Measurements from ENCODE around the gene KANSL1. TPM values are rescaled to one million over a fixed set of nuclear protein-coding genes. Genes with fewer than 3 reads are reported as not detected.

Gene KANSL1
- total RNA-seq, 1 donor from 2014 or later, result 136 TPM

DNA sequence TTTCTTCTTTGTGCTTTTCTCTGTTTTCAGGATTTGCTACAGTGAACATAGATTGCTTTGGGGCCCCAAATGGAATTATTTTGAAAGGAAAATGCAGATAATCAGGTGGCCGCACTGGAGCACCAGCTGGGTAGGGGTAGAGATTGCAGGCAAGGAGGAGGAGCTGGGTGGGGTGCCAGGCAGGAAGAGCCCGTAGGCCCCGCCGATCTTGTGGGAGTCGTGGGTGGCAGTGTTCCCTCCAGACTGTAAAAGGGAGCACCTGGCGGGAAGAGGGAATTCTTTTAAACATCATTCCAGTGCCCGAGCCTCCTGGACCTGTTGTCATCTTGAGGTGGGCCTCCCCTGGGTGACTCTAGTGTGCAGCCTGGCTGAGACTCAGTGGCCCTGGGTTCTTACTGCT is 192.9 kb downstream of the KANSL1 start:
- no peak overlapping the region for H3K27ac ChIP-seq
- H3K27me3 Mint-ChIP-seq (ENCODE audit: insufficient read depth, low read depth), result peaks cover 13% of the 10 kb centered on the region
- DNase-seq (ENCODE audit: low spot score), result no peak

DNA sequence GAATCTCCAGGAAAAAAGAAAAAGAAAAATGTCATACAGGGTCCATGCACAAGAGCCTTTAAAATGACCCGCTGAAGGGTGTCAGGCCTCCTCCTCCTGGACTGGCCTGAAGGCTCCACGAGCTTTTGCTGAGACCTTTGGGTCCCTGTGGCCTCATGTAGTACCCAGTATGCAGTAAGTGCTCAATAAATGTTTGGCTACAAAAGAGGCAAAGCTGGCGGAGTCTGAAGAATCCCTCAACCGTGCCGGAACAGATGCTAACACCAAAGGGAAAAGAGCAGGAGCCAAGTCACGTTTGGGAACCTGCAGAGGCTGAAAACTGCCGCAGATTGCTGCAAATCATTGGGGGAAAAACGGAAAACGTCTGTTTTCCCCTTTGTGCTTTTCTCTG is 193.3 kb downstream of the KANSL1 start:
- Mint-ChIP-seq H3K36me3 (no peaks in the 10 kb centered on the region), H3K27ac (no peak overlapping the region), H3K9me3 (no peaks in the 10 kb centered on the region), H3K4me1 (peaks cover 4% of the 10 kb centered on the region), H3K4me3 (no peak overlapping the region), H3K27me3 (ENCODE audit: insufficient read depth, low read depth) (peaks cover 13% of the 10 kb centered on the region)
- no peak overlapping the region for H3K4me3 ChIP-seq
- H3K27me3 ChIP-seq, result no peaks in the 10 kb centered on the region
- no peaks in the 10 kb centered on the region for H3K4me1 ChIP-seq
- H3K36me3 ChIP-seq, result no peaks in the 10 kb centered on the region
- no peak overlapping the region for H3K4me2 ChIP-seq
- no peaks in the 10 kb centered on the region for H4K20me1 ChIP-seq (ENCODE audit: low read depth)
- no peaks in the 10 kb centered on the region for H3K79me2 ChIP-seq (ENCODE audit: low read depth)
- no peak overlapping the region for H3K27ac ChIP-seq
- H3F3A ChIP-seq (ENCODE audit: low read depth), result no peaks in the 10 kb centered on the region
- H2AFZ ChIP-seq (replicated peaks), result no peak overlapping the region
- no peaks in the 10 kb centered on the region for H3K9me3 ChIP-seq (ENCODE audit: low read depth)
- TF ChIP-seq, protein P1, sequence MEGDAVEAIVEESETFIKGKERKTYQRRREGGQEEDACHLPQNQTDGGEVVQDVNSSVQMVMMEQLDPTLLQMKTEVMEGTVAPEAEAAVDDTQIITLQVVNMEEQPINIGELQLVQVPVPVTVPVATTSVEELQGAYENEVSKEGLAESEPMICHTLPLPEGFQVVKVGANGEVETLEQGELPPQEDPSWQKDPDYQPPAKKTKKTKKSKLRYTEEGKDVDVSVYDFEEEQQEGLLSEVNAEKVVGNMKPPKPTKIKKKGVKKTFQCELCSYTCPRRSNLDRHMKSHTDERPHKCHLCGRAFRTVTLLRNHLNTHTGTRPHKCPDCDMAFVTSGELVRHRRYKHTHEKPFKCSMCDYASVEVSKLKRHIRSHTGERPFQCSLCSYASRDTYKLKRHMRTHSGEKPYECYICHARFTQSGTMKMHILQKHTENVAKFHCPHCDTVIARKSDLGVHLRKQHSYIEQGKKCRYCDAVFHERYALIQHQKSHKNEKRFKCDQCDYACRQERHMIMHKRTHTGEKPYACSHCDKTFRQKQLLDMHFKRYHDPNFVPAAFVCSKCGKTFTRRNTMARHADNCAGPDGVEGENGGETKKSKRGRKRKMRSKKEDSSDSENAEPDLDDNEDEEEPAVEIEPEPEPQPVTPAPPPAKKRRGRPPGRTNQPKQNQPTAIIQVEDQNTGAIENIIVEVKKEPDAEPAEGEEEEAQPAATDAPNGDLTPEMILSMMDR (IDR thresholded peaks at IDR 0.05), result no peak
- no peak for TF ChIP-seq EZH2 (IDR thresholded peaks at IDR 0.05)
- TF ChIP-seq EZH2phosphoT487 (IDR thresholded peaks at IDR 0.05), result no peak
- no peak overlapping the region for H3K9ac ChIP-seq
- DNase-seq (ENCODE audit: low spot score), result no peak

More for the DNA sequence above, 192.9 kb downstream of the KANSL1 start:
- H3K9ac ChIP-seq, result no peak overlapping the region
- H3K4me3 ChIP-seq, result no peak overlapping the region
- TF ChIP-seq EZH2 (IDR thresholded peaks at IDR 0.05) (no peak), EZH2phosphoT487 (IDR thresholded peaks at IDR 0.05) (no peak)
- TF ChIP-seq, protein P1 (IDR thresholded peaks at IDR 0.05), result no peak
- H4K20me1 ChIP-seq (ENCODE audit: low read depth), result no peaks in the 10 kb centered on the region
- no peaks in the 10 kb centered on the region for H3K9me3 ChIP-seq (ENCODE audit: low read depth)
- no peak overlapping the region for H3K27ac Mint-ChIP-seq
- no peaks in the 10 kb centered on the region for H3K4me1 ChIP-seq
- no peaks in the 10 kb centered on the region for H3F3A ChIP-seq (ENCODE audit: low read depth)
- no peaks in the 10 kb centered on the region for H3K36me3 Mint-ChIP-seq
- H2AFZ ChIP-seq (replicated peaks), result no peak overlapping the region
- no peaks in the 10 kb centered on the region for H3K9me3 Mint-ChIP-seq
- H3K4me3 Mint-ChIP-seq, result no peak overlapping the region
- H3K36me3 ChIP-seq, result no peaks in the 10 kb centered on the region
- no peaks in the 10 kb centered on the region for H3K79me2 ChIP-seq (ENCODE audit: low read depth)
- no peak overlapping the region for H3K4me2 ChIP-seq
- no peaks in the 10 kb centered on the region for H3K27me3 ChIP-seq
- H3K4me1 Mint-ChIP-seq, result peaks cover 1% of the 10 kb centered on the region

DNA sequence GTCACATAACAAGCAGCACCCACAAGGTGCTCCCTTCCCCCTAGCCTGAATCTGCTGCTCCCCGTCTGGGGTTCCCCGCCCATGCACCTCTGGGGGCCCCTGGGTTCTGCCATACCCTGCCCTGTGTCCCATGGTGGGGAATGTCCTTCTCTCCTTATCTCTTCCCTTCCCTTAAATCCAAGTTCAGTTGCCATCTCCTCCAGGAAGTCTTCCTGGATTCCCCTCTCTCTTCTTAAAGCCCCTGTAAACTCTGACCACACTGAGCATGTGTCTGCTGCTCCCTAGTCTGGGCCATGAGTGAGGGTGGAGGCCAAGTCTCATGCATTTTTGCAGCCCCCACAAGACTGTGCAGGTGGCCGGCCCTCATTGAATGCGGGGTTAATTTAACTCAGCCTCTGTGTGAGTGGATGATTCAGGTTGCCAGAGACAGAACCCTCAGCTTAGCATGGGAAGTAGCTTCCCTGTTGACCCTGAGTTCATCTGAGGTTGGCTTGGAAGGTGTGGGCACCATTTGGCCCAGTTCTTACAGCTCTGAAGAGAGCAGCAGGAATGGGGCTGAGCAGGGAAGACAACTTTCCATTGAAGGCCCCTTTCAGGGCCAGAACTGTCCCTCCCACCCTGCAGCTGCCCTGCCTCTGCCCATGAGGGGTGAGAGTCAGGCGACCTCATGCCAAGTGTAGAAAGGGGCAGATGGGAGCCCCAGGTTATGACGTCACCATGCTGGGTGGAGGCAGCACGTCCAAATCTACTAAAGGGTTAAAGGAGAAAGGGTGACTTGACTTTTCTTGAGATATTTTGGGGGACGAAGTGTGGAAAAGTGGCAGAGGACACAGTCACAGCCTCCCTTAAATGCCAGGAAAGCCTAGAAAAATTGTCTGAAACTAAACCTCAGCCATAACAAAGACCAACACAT is 194.0 kb downstream of the KANSL1 start, which contains the start of gene STH:
STH (plus strand) TSS at position 264 of the 913 bp plus-strand sequence; CDS start at position 294, 30 bp downstream.
- H3K4me1 ChIP-seq, result no peaks in the 10 kb centered on the region
- no peak within 1 kb of the TSS for H3K4me2 ChIP-seq
- TF ChIP-seq, protein P1 (IDR thresholded peaks at IDR 0.05), result no peak
- TF ChIP-seq EZH2 (IDR thresholded peaks at IDR 0.05), result no peak
- TF ChIP-seq EZH2phosphoT487 (IDR thresholded peaks at IDR 0.05), result no peak
- H3K36me3 ChIP-seq, result no peaks in the 10 kb centered on the region
- Mint-ChIP-seq H3K4me1 (peaks cover 4% of the 10 kb centered on the region), H3K27me3 (ENCODE audit: insufficient read depth, low read depth) (peaks cover 13% of the 10 kb centered on the region), H3K4me3 (no peak within 1 kb of the TSS), H3K36me3 (no peaks in the 10 kb centered on the region), H3K27ac (no peak within 1 kb of the TSS), H3K9me3 (no peaks in the 10 kb centered on the region)
- H3K27me3 ChIP-seq, result no peaks in the 10 kb centered on the region
- H4K20me1 ChIP-seq (ENCODE audit: low read depth), result no peaks in the 10 kb centered on the region
- no peak within 1 kb of the TSS for H2AFZ ChIP-seq (replicated peaks)
- no peak within 1 kb of the TSS for H3K4me3 ChIP-seq
- no peak within 1 kb of the TSS for H3K27ac ChIP-seq
- DNase-seq (ENCODE audit: low spot score), result no peak
- no peak within 1 kb of the TSS for H3K9ac ChIP-seq
- no peaks in the 10 kb centered on the region for H3K9me3 ChIP-seq (ENCODE audit: low read depth)
- no peaks in the 10 kb centered on the region for H3K79me2 ChIP-seq (ENCODE audit: low read depth)
- peaks cover 2% of the 10 kb centered on the region for H3F3A ChIP-seq (ENCODE audit: low read depth)
